CD14-positive monocyte (primary cell): ENCODE measurements around the gene ZNRF1. TPM values are rescaled to one million over a fixed set of nuclear protein-coding genes. Genes with fewer than 3 reads are reported as not detected.

Experiments
- DNase-seq, 3 donors: peaks; one replicate each; pipeline ENCODE4 v3.0.0-alpha.2; 2011 to 2022
- H2AFZ ChIP-seq: 2 replicates; pipeline ENCODE4 v1.6.0; 2012; ENCODE audit warnings: mild to moderate bottlenecking, low read depth, low read length, inconsistent platforms; ENCODE audit not compliant: insufficient read depth, poor library complexity, severe bottlenecking
- H3K27ac ChIP-seq, 2 donors: 1 replicate in 1 of 2; 2 replicates in 1 of 2; pipeline ENCODE4 v1.5.1; 2012 to 2013; ENCODE audit warnings: low read length in 2 of 2, control low read depth in 1 of 2, inconsistent platforms in 1 of 2, low read depth in 1 of 2, mild to moderate bottlenecking in 1 of 2
- H3K27me3 ChIP-seq, 2 donors: one replicate each; pipeline versions ENCODE4 v1.6.0 to v1.6.1; 2011 to 2013; ENCODE audit warnings: low read length in 2 of 2; ENCODE audit not compliant: control insufficient read depth in 2 of 2, insufficient read depth in 2 of 2
- H3K36me3 ChIP-seq, 2 donors: replicated peaks in 1 of 2; 1 replicate in 1 of 2; 2 replicates in 1 of 2; pipeline versions ENCODE4 v1.5.1 to v1.6.1; 2012 to 2013; ENCODE audit warnings: low read length in 2 of 2, control low read depth in 1 of 2, inconsistent platforms in 1 of 2, mild to moderate bottlenecking in 1 of 2; ENCODE audit not compliant: insufficient read depth in 2 of 2, control insufficient read depth in 1 of 2
- H3K4me1 ChIP-seq, 2 donors: 1 replicate in 1 of 2; 2 replicates in 1 of 2; pipeline versions ENCODE4 v1.5.1 to v1.6.1; 2012 to 2013; ENCODE audit warnings: low read length in 2 of 2, control low read depth in 1 of 2, inconsistent platforms in 1 of 2, mild to moderate bottlenecking in 1 of 2, moderate library complexity in 1 of 2; ENCODE audit not compliant: insufficient read depth in 2 of 2, control insufficient read depth in 1 of 2
- H3K4me2 ChIP-seq: replicated peaks from 2 replicates; pipeline ENCODE3; 2012; ENCODE audit warnings: low read length, moderate library complexity, mild to moderate bottlenecking; ENCODE audit not compliant: poor library complexity, severe bottlenecking; ENCODE audit errors: extremely low read depth
- H3K4me3 ChIP-seq, 3 experiments: fragments of 200-600 bp in 1 of 3; sonication (generic) in 1 of 3; replicated peaks in 1 of 3; 1 replicate in 2 of 3; 2 replicates in 1 of 3; pipeline ENCODE4 v1.5.1; 2011 to 2013; ENCODE audit warnings: low read length in 3 of 3, mild to moderate bottlenecking in 3 of 3, control low read depth in 2 of 3, low read depth in 2 of 3, inconsistent platforms in 1 of 3, moderate library complexity in 1 of 3
- H3K79me2 ChIP-seq: 2 replicates; pipeline ENCODE4 v1.6.0; 2012; ENCODE audit warnings: mild to moderate bottlenecking, control low read depth, inconsistent platforms, low read length, moderate library complexity; ENCODE audit not compliant: insufficient read depth
- H3K9ac ChIP-seq: 2 replicates; pipeline ENCODE4 v1.6.0; 2017; ENCODE audit warnings: low read length, mild to moderate bottlenecking; ENCODE audit not compliant: insufficient read depth, poor library complexity, severe bottlenecking
- H3K9me3 ChIP-seq, 2 donors: replicated peaks in 1 of 2; 1 replicate in 1 of 2; 2 replicates in 1 of 2; pipeline versions ENCODE4 v1.5.1 to v1.6.1; 2012 to 2013; ENCODE audit warnings: low read length in 2 of 2, control low read depth in 1 of 2; ENCODE audit not compliant: control insufficient read depth in 1 of 2, insufficient read depth in 1 of 2
- H4K20me1 ChIP-seq: 2 replicates; pipeline ENCODE4 v1.6.0; 2012; ENCODE audit warnings: mild to moderate bottlenecking, low read length, control low read depth, moderate library complexity; ENCODE audit not compliant: insufficient read depth
- H3K27ac Mint-ChIP-seq, 7 donors: one replicate each; pipeline ENCODE4 v1.8.0; 2020; ENCODE audit warnings: mild to moderate bottlenecking in 7 of 7, mixed read lengths in 7 of 7, moderate library complexity in 6 of 7, inconsistent platforms in 2 of 7
- H3K27me3 Mint-ChIP-seq, 3 donors: one replicate each; pipeline ENCODE4 v1.8.0; 2021 to 2022; ENCODE audit warnings: low read depth in 3 of 3, mild to moderate bottlenecking in 3 of 3, mixed read lengths in 3 of 3, moderate library complexity in 3 of 3, inconsistent platforms in 1 of 3
- H3K36me3 Mint-ChIP-seq, 2 donors: one replicate each; pipeline ENCODE4 v1.8.0; 2020; ENCODE audit warnings: mixed read lengths in 2 of 2, inconsistent platforms in 1 of 2, mild to moderate bottlenecking in 1 of 2
- H3K4me1 Mint-ChIP-seq: one replicate; pipeline ENCODE4 v1.8.0; 2020; ENCODE audit warnings: mild to moderate bottlenecking, mixed read lengths
- H3K4me3 Mint-ChIP-seq, 2 donors: one replicate each; pipeline ENCODE4 v1.8.0; 2020; ENCODE audit warnings: mild to moderate bottlenecking in 2 of 2, mixed read lengths in 2 of 2, moderate library complexity in 1 of 2
- H3K9me3 Mint-ChIP-seq, 7 donors: one replicate each; pipeline ENCODE4 v1.8.0; 2020 to 2022; ENCODE audit warnings: mixed read lengths in 7 of 7, mild to moderate bottlenecking in 6 of 7, moderate library complexity in 6 of 7, inconsistent platforms in 2 of 7
- WGBS: methylation state at CpG from one replicate; pipeline ENCODE4 v1.1.5; 2013; ENCODE audit warnings: missing lambda C conversion rate; ENCODE audit not compliant: insufficient coverage; 5-methylcytosine and 5-hydroxymethylcytosine counted together
- intact Hi-C, 2 donors: fragments of 100-400 bp; cut with micrococcal nuclease; formaldehyde crosslinking; loops; one replicate each; pipeline versions ENCODE4 v1.15.0 to v1.15.1; 2023
- polyA plus RNA-seq, 3 donors: library from polyadenylated mRNA; depleted of rRNA in 1 of 3; unstranded in 2 of 3; stranded (reverse) in 1 of 3; fragments of 300-500 nt in 2 of 3; fragments of >200 nt in 1 of 3; fragmentation: Illumina TruSeq in 2 of 3; gene quantifications; 1 replicate in 2 of 3; 2 replicates in 1 of 3; pipeline ENCODE4 v1.2.3, GENCODE V29; 2012 to 2021
- TF ChIP-seq, protein P1 (sequence below): fragments of 200-600 bp; IDR thresholded peaks from one replicate; pipeline ENCODE4 v1.8.0; 2022; ENCODE audit warnings: antibody characterized with exemption, mild to moderate bottlenecking

ZNRF1 gene
- polyA plus RNA-seq, 3 donors, result 1.9 to 5.3 (median 4.3) TPM

DNA sequence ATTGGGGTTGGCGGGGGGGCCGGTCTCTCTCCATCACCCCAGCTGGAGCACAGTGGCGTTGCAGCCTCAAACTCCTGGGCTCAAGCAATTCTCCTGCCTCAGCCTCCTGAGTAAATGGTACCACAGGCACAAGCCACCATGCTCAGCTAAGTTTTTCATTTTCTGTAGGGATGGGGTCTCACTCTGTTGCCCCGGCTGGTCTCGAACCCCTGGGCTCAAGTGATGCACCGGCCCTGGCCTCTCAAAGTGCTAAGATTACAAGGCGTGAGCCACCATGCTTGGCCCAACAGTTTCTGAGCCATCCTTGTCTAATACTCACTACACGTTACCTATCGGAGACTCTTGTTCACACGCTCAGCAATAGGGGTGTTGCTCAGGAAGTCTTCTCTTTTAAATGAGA, 25.5 kb upstream of the ZNRF1 start:
- H3K4me2 ChIP-seq, result no peak overlapping the region
- H3K36me3 Mint-ChIP-seq, result peaks cover 8 to 17% of the 10 kb centered on the region in 2 donors
- H3K4me3 ChIP-seq, result no peak overlapping the region
- no peak for DNase-seq
- no peak overlapping the region for H3K27ac Mint-ChIP-seq
- peaks cover 15% of the 10 kb centered on the region for H3K4me1 Mint-ChIP-seq
- no peaks in the 10 kb centered on the region for H3K79me2 ChIP-seq
- no peak overlapping the region for H3K4me3 Mint-ChIP-seq
- no peaks in the 10 kb centered on the region for H3K9me3 ChIP-seq
- no peaks in the 10 kb centered on the region for H4K20me1 ChIP-seq
- no peak overlapping the region for H3K9ac ChIP-seq
- TF ChIP-seq, protein P1, sequence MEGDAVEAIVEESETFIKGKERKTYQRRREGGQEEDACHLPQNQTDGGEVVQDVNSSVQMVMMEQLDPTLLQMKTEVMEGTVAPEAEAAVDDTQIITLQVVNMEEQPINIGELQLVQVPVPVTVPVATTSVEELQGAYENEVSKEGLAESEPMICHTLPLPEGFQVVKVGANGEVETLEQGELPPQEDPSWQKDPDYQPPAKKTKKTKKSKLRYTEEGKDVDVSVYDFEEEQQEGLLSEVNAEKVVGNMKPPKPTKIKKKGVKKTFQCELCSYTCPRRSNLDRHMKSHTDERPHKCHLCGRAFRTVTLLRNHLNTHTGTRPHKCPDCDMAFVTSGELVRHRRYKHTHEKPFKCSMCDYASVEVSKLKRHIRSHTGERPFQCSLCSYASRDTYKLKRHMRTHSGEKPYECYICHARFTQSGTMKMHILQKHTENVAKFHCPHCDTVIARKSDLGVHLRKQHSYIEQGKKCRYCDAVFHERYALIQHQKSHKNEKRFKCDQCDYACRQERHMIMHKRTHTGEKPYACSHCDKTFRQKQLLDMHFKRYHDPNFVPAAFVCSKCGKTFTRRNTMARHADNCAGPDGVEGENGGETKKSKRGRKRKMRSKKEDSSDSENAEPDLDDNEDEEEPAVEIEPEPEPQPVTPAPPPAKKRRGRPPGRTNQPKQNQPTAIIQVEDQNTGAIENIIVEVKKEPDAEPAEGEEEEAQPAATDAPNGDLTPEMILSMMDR, result no peak
- intact Hi-C loops, result no loop called here
- H3K36me3 ChIP-seq, result peaks cover 4% of the 10 kb centered on the region in 2 donors
- peaks cover 0 to 4% of the 10 kb centered on the region in 2 donors for H3K4me1 ChIP-seq
- no peak overlapping the region for H3K27ac ChIP-seq
- WGBS, result 100% methylated on average over 1 of the region's 10 CpGs
- H3K27me3 Mint-ChIP-seq, result peaks cover 0 to 3% (median 0%) of the 10 kb centered on the region in 3 donors
- H3K9me3 Mint-ChIP-seq, result no peaks in the 10 kb centered on the region
- H3K27me3 ChIP-seq, result no peaks in the 10 kb centered on the region
- no peak overlapping the region for H2AFZ ChIP-seq

DNA sequence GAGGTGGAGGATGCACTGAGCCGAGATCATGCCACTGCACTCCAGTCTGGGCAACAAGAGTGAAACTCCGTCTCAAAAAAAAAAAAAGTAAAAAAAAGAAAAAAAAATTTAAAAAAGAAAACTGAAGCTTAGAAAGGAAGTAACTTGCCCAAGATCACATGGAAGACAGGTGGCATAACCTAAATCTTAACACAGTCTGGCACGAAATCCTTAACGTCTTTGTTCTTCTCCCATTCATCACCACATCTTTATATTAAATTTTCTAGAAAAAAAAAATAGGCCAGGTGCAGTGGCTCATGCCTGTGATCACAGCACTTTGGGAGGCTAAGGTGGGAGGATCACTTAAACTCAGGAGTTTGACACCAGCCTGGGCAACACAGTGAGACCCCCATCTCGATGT, 23.2 kb upstream of the ZNRF1 start:
- H3K27ac Mint-ChIP-seq, result no peak overlapping the region
- H2AFZ ChIP-seq, result no peak overlapping the region
- H3K4me1 ChIP-seq, result no peaks in the 10 kb centered on the region
- no peak overlapping the region for H3K9ac ChIP-seq
- no peak for DNase-seq
- H3K4me1 Mint-ChIP-seq, result peaks cover 11% of the 10 kb centered on the region
- peaks cover 0 to 3% (median 0%) of the 10 kb centered on the region in 3 donors for H3K27me3 Mint-ChIP-seq
- TF ChIP-seq, protein P1, result no peak
- no CpG with 5 or more reads among the region's 5 CpGs for WGBS
- H3K4me3 Mint-ChIP-seq, result no peak overlapping the region
- H3K27ac ChIP-seq, result no peak overlapping the region
- H3K4me2 ChIP-seq, result no peak overlapping the region
- intact Hi-C loops, result no loop called here
- no peaks in the 10 kb centered on the region for H3K9me3 ChIP-seq
- H3K36me3 ChIP-seq, result peaks cover 4 to 5% of the 10 kb centered on the region in 2 donors
- H3K4me3 ChIP-seq, result no peak overlapping the region
- no peaks in the 10 kb centered on the region for H3K9me3 Mint-ChIP-seq
- no peaks in the 10 kb centered on the region for H3K27me3 ChIP-seq
- no peaks in the 10 kb centered on the region for H4K20me1 ChIP-seq
- peaks cover 12 to 20% of the 10 kb centered on the region in 2 donors for H3K36me3 Mint-ChIP-seq
- no peaks in the 10 kb centered on the region for H3K79me2 ChIP-seq
